ENCODE measurements around the gene GPRASP1. TPM values are rescaled to one million over a fixed set of nuclear protein-coding genes. Genes with fewer than 3 reads are reported as not detected.

The GPRASP1 gene
- total RNA-seq, 1 experiment from 2014 or later, result 1.1 TPM

DNA sequence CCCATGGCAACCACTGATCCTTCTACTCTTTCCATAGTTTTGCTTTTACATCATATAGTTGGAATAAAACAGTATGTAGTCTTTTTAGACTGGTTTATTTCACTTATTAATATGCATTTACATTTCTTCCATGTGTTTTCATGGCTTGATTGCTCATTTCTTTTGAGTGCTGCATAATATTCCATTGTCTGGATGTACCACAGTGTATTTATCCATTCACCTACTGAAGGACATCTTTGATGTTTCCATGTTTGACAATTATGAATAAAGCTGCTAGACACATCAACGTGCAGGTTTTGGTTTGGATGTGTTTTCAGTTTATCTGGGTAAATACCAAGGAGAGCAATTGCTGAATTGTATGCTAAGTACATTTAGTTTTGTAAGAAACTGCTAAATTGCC, 13.7 kb upstream of the GPRASP1 start:
- TF ChIP-seq EZH2 (IDR thresholded peaks at IDR 0.05) (no peak), EGR1 (IDR thresholded peaks at IDR 0.05; ENCODE audit: low read depth) (no peak), FOSL1 (IDR thresholded peaks at IDR 0.05; ENCODE audit: low read depth) (no peak), POLR2AphosphoS5 (IDR thresholded peaks at IDR 0.05; ENCODE audit: low read depth, low read length) (no peak), SP1 (IDR thresholded peaks at IDR 0.05; ENCODE audit: low read depth) (no peak), JUND (IDR thresholded peaks at IDR 0.05) (no peak), POLR2A (IDR thresholded peaks at IDR 0.05; ENCODE audit: borderline replicate concordance, extremely low read depth, insufficient read depth, insufficient read length) (no peak), TCF7L2 (IDR thresholded peaks at IDR 0.05; ENCODE audit: borderline replicate concordance, extremely low read depth, insufficient read depth, insufficient read length) (no peak), ZFX (IDR thresholded peaks at IDR 0.05) (no peak), YY1 (IDR thresholded peaks at IDR 0.05; ENCODE audit: extremely low read depth, insufficient replicate concordance, low read depth, low read length) (no peak), SIN3A (IDR thresholded peaks at IDR 0.05; ENCODE audit: low read depth) (no peak), ZNF274 (IDR thresholded peaks at IDR 0.05; ENCODE audit: low read depth, low read length) (no peak)
- TF ChIP-seq, protein P1, sequence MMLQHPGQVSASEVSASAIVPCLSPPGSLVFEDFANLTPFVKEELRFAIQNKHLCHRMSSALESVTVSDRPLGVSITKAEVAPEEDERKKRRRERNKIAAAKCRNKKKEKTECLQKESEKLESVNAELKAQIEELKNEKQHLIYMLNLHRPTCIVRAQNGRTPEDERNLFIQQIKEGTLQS (IDR thresholded peaks at IDR 0.05), result no peak
- TF ChIP-seq, protein P2, sequence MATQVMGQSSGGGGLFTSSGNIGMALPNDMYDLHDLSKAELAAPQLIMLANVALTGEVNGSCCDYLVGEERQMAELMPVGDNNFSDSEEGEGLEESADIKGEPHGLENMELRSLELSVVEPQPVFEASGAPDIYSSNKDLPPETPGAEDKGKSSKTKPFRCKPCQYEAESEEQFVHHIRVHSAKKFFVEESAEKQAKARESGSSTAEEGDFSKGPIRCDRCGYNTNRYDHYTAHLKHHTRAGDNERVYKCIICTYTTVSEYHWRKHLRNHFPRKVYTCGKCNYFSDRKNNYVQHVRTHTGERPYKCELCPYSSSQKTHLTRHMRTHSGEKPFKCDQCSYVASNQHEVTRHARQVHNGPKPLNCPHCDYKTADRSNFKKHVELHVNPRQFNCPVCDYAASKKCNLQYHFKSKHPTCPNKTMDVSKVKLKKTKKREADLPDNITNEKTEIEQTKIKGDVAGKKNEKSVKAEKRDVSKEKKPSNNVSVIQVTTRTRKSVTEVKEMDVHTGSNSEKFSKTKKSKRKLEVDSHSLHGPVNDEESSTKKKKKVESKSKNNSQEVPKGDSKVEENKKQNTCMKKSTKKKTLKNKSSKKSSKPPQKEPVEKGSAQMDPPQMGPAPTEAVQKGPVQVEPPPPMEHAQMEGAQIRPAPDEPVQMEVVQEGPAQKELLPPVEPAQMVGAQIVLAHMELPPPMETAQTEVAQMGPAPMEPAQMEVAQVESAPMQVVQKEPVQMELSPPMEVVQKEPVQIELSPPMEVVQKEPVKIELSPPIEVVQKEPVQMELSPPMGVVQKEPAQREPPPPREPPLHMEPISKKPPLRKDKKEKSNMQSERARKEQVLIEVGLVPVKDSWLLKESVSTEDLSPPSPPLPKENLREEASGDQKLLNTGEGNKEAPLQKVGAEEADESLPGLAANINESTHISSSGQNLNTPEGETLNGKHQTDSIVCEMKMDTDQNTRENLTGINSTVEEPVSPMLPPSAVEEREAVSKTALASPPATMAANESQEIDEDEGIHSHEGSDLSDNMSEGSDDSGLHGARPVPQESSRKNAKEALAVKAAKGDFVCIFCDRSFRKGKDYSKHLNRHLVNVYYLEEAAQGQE (IDR thresholded peaks at IDR 0.05; ENCODE audit: low read depth), result no peak
- TF ChIP-seq, protein P3, sequence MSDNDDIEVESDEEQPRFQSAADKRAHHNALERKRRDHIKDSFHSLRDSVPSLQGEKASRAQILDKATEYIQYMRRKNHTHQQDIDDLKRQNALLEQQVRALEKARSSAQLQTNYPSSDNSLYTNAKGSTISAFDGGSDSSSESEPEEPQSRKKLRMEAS (IDR thresholded peaks at IDR 0.05), result no peak
- CTCF ChIA-PET, result no interaction called here
- no peak overlapping the region for H3K9ac ChIP-seq (ENCODE audit: low read length)
- intact Hi-C loops (cut with micrococcal nuclease), result no loop called here
- H3K36me3 ChIP-seq (ENCODE audit: control insufficient read depth in 1 of 2, insufficient read depth in 2 of 2, low read length in 2 of 2), result no peaks in the 10 kb centered on the region
- H4K20me1 ChIP-seq (ENCODE audit: insufficient read depth), result no peaks in the 10 kb centered on the region
- no peak overlapping the region for H3K4me2 ChIP-seq (ENCODE audit: low read length)
- no peaks in the 10 kb centered on the region for H3K27me3 ChIP-seq (ENCODE audit: insufficient read depth, low read length)
- H3K4me3 ChIP-seq (replicated peaks in 1 of 2; ENCODE audit: low read depth in 1 of 2, low read length in 2 of 2), result no peak overlapping the region
- RAD21 ChIA-PET (ENCODE audit: low non-redundant PET in 1 of 2, low total read pairs in 2 of 2, uncharacterized antibody in 2 of 2, unreplicated experiment in 2 of 2), result no interaction called here
- H3K9me3 ChIP-seq (ENCODE audit: control insufficient read depth in 1 of 2, insufficient read depth in 1 of 2, low read depth in 1 of 2, low read length in 2 of 2), result no peaks in the 10 kb centered on the region
- H3K79me2 ChIP-seq (ENCODE audit: insufficient read depth, low read length), result no peaks in the 10 kb centered on the region
- no peak overlapping the region for H2AFZ ChIP-seq (ENCODE audit: low read depth, low read length, poor library complexity, severe bottlenecking)
- POLR2A ChIA-PET, result no interaction called here
- BruUV-seq (replicated peaks), result no TSS peak
- H3K4me1 ChIP-seq (ENCODE audit: control insufficient read depth in 1 of 2, insufficient read depth in 2 of 2, low read length in 2 of 2), result no peaks in the 10 kb centered on the region
- H3K27ac ChIP-seq (ENCODE audit: low read depth, low read length), result no peak overlapping the region
- DNase-seq (ENCODE audit: low read depth, low spot score) (no peak), ATAC-seq (no peak)
- H3K9me2 ChIP-seq (ENCODE audit: insufficient read depth), result no peaks in the 10 kb centered on the region

All from HCT116 (cell line).